Muscle layer of colon (tissue), 2 donors: Measurements from ENCODE around the gene RNPEP.

Experiments
- H3K27ac ChIP-seq: one replicate; pipeline ENCODE4 v1.7.0; 2013; ENCODE audit warnings: low read depth, mild to moderate bottlenecking, low read length, moderate library complexity
- H3K27me3 ChIP-seq, 2 donors: one replicate each; pipeline ENCODE4 v1.7.0; 2013; ENCODE audit warnings: low read length in 2 of 2, mild to moderate bottlenecking in 2 of 2; ENCODE audit not compliant: insufficient read depth in 2 of 2, control insufficient read depth in 1 of 2
- H3K36me3 ChIP-seq: one replicate; pipeline ENCODE4 v1.7.0; 2013; ENCODE audit warnings: mild to moderate bottlenecking, low read length; ENCODE audit not compliant: insufficient read depth
- H3K4me1 ChIP-seq: one replicate; pipeline ENCODE4 v1.7.0; 2013; ENCODE audit warnings: mild to moderate bottlenecking, low read length; ENCODE audit not compliant: insufficient read depth
- H3K4me3 ChIP-seq, 2 donors: one replicate each; pipeline ENCODE4 v1.7.0; 2013; ENCODE audit warnings: low read length in 2 of 2, low read depth in 1 of 2, mild to moderate bottlenecking in 1 of 2, moderate library complexity in 1 of 2
- H3K9ac ChIP-seq: one replicate; pipeline ENCODE4 v1.7.0; 2013; ENCODE audit warnings: low read length
- H3K9me3 ChIP-seq: one replicate; pipeline ENCODE4 v1.7.0; 2013; ENCODE audit warnings: mild to moderate bottlenecking, low read length
- donor health status: abdominal sarcoma.
- donor health status: Adenocarcinoma of cecum.

The RNPEP gene

GRCh38 chr1:202029171-202029665 is 46.8 kb downstream of the RNPEP start:
- Histone ChIP-seq H3K4me1 (no peaks in the 10 kb centered on the region), H3K9ac (no peak overlapping the region), H3K36me3 (no peaks in the 10 kb centered on the region), H3K27me3 (no peaks in the 10 kb centered on the region), H3K27ac (no peak overlapping the region), H3K9me3 (no peaks in the 10 kb centered on the region), H3K4me3 (no peak overlapping the region)

- H3K9ac ChIP-seq = no peak overlapping the region
- H3K9me3 ChIP-seq = no peaks in the 10 kb centered on the region
- no peaks in the 10 kb centered on the region for H3K27me3 ChIP-seq
- no peaks in the 10 kb centered on the region for H3K36me3 ChIP-seq
- H3K27ac ChIP-seq = no peak overlapping the region
- no peaks in the 10 kb centered on the region for H3K4me1 ChIP-seq
- no peak overlapping the region for H3K4me3 ChIP-seq
Observed at GRCh38 chr1:202029727-202030126, 47.3 kb downstream of the RNPEP start.

GRCh38 chr1:202031796-202032195 is 49.3 kb downstream of the RNPEP start:
- Histone ChIP-seq H3K4me1 (no peaks in the 10 kb centered on the region), H3K9ac (no peak overlapping the region), H3K9me3 (no peaks in the 10 kb centered on the region), H3K4me3 (no peak overlapping the region), H3K36me3 (no peaks in the 10 kb centered on the region), H3K27ac (no peak overlapping the region), H3K27me3 (no peaks in the 10 kb centered on the region)

DNA sequence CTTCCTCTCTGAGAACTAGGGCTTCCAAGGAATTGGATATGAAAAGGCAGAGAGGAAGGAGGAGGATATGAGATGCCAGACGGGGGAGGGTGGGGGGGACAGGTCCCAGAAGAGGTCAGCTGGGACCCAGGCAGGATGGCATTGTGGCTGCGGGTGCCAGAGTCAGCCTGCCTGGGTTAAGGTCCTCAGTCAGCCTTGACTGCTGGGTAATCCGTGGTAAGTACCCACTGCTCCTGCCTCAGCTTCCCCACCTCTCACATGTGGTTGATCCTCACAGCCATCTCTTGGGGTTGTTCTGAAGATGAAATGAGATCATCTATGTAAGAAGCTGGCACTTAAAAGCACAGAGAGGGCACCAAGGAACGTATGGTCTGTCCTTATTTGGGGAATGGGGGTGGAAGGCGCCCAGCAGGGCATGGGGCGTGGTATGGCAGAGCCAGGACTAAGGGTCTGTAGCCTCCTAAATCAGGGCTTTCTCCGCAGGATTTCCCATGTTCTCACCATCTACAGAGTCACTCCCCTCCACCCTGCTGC is 51.8 kb downstream of the RNPEP start:
- H3K27ac ChIP-seq = no peak overlapping the region
- no peaks in the 10 kb centered on the region for H3K36me3 ChIP-seq
- H3K9ac ChIP-seq = no peak overlapping the region
- no peaks in the 10 kb centered on the region for H3K4me1 ChIP-seq
- H3K27me3 ChIP-seq = no peaks in the 10 kb centered on the region
- H3K4me3 ChIP-seq = no peak overlapping the region
- H3K9me3 ChIP-seq = no peaks in the 10 kb centered on the region

DNA sequence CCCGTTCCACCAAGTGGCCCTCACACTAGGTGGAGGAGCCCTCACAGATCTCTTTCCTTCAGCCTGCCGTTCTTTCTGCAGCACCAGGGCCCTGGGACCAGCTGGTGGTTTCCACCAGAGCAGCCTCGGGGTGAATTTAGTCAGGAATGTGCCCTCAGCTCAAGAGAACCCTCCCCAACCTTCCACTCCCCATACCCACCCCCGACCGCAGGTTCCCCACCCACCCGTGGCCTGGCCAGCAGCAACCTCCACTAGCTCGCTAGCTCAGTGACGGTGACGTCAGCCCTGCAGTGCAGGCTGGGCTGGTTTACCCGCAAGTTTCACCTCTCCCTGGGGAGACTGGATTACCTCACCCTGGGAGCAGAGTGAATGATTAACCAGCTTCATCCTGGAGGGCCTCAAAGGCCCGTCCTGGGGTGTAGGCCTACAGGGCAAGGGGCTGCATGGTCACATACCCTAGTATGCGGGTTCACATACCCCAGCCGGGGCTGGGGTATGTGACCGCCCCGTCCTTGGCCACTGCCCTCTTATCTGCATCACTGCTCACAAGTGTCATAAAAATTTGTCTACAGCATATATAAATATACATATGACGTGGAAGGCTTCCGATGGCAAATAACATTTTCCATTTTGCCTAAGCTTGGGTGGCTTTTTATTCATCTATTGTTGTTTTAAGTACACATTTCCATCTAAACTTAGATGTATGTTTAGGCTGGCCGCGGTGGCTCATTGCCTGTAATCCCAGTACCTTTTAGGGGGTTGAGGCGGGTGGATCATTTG is 52.4 kb downstream of the RNPEP start:
- H3K27ac ChIP-seq = no peak overlapping the region
- H3K9me3 ChIP-seq = no peaks in the 10 kb centered on the region
- H3K27me3 ChIP-seq = no peaks in the 10 kb centered on the region
- no peaks in the 10 kb centered on the region for H3K36me3 ChIP-seq
- H3K4me3 ChIP-seq = no peak overlapping the region
- no peak overlapping the region for H3K9ac ChIP-seq
- no peaks in the 10 kb centered on the region for H3K4me1 ChIP-seq

DNA sequence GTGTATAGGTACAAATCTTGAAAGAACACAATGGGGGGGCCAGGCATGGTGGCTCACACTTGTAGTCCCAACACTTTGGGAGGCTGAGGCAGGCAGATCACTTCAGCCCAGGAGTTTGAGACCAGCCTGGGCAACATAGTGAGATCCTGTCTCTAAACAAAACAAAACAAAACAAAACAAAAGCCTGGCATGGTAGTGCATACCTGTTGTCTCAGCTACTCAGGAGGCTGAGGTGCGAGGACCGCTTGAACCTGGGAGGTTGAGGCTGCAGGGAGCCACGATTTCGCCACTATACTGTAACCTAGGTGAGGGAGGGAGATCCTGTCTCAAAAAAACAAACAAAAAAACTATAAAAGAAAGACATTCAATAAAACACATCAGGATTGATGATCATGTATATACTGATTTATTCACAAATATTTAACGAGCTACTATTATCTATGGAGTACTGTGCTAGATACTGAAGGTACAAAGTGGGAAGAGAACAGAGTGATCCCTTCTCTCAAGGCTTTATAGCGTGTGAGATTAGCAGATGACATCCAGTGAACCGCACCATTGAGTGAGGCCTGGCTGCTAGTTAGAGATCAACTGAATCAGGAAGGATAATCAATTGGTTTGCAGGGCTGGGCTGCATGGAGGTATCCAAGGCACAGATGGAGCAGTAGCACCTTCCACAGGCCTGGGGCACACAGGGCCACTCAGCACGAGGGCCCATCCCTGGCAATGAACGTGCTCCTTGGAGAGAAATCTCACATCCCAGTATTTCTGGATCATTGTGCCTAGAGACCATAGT is 54.3 kb downstream of the RNPEP start:
- Histone ChIP-seq H3K27me3 (no peaks in the 10 kb centered on the region), H3K9me3 (no peaks in the 10 kb centered on the region), H3K4me3 (no peak overlapping the region), H3K36me3 (no peaks in the 10 kb centered on the region), H3K27ac (no peak overlapping the region), H3K4me1 (no peaks in the 10 kb centered on the region), H3K9ac (no peak overlapping the region)

DNA sequence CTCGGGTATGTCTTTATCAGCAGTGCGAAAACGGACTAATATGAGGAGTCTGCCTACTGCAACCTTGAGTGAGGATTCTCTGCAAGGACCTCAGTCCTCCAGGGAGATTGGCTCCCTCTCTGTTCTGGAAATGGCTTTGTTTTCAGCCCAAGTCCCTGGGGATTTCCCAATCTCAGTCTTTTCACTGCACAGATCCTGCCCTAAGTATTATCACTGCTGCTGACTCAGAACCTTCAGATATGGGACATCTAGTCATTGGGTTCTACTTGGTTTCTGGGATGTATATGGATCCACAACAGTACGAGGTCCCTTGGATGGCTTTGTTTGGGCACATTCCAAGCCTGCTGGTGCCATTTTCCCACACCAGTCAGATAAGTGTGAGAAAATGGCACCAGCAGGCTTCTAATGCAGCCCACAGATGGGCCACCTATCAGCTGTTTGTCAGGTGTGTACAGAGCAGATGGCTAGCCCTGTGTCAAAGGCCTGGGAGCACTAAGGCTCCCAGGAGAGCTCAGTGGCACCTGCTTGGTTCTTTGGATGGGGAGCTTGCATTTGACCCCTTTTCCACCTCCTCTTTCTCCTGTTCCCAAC is 55.4 kb downstream of the RNPEP start:
- no peak overlapping the region for H3K27ac ChIP-seq
- no peaks in the 10 kb centered on the region for H3K27me3 ChIP-seq
- no peak overlapping the region for H3K4me3 ChIP-seq
- H3K9me3 ChIP-seq = no peaks in the 10 kb centered on the region
- H3K9ac ChIP-seq = no peak overlapping the region
- H3K4me1 ChIP-seq = no peaks in the 10 kb centered on the region
- no peaks in the 10 kb centered on the region for H3K36me3 ChIP-seq

GRCh38 chr1:202038688-202039346 is 56.4 kb downstream of the RNPEP start:
- Histone ChIP-seq H3K9me3 (no peaks in the 10 kb centered on the region), H3K27me3 (no peaks in the 10 kb centered on the region), H3K4me3 (no peak overlapping the region), H3K36me3 (no peaks in the 10 kb centered on the region), H3K4me1 (no peaks in the 10 kb centered on the region), H3K9ac (no peak overlapping the region), H3K27ac (no peak overlapping the region)

- no peaks in the 10 kb centered on the region for H3K27me3 ChIP-seq
- no peak overlapping the region for H3K4me3 ChIP-seq
- no peaks in the 10 kb centered on the region for H3K4me1 ChIP-seq
- no peaks in the 10 kb centered on the region for H3K9me3 ChIP-seq
- H3K36me3 ChIP-seq = no peaks in the 10 kb centered on the region
- no peak overlapping the region for H3K9ac ChIP-seq
- H3K27ac ChIP-seq = no peak overlapping the region
Observed at GRCh38 chr1:202045705-202046104, 63.3 kb downstream of the RNPEP start.

DNA sequence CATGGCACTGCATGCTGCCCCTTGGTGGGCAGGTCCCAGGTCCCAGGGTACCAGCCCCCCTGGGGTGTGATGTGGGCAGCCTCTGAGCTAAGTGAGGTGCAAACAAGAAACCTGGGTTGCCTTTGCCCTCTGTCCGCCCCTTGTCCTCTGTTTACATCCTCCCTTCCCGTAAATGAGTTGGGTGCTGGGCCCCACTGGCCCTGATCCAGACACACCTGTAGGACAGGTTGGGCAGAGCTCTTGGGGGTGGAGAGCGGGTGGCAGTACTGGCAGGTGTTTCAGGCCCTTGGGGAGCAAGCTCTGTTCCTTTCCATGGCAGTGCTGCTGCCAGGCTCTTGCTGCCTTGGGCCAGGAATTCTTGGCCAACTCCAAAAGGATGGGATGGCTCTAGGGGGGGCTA is 63.8 kb downstream of the RNPEP start:
- no peak overlapping the region for H3K9ac ChIP-seq
- H3K9me3 ChIP-seq = no peaks in the 10 kb centered on the region
- H3K27me3 ChIP-seq = no peaks in the 10 kb centered on the region
- H3K27ac ChIP-seq = no peak overlapping the region
- H3K4me3 ChIP-seq = no peak overlapping the region
- no peaks in the 10 kb centered on the region for H3K36me3 ChIP-seq
- H3K4me1 ChIP-seq = no peaks in the 10 kb centered on the region
